HepG2 (cell line): ENCODE results near the gene CCDC136. TPM values are rescaled to one million over a fixed set of nuclear protein-coding genes. Genes with fewer than 3 reads are reported as not detected.

ENCODE experiments used
- ATAC-seq: fragments of 200-7000 bp; cut with Tn5 transposase; 3 replicates; pipeline ENCODE4 v1.9.1; 2020; ENCODE audit warnings: mild to moderate bottlenecking, moderate library complexity
- BruUV-seq: library from RNA; stranded (reverse); fragments of 400-500 nt; replicated peaks from 2 replicates; lab custom pipeline; 2021; lab: Mats Ljungman, UMichigan
- CTCF ChIA-PET: fragments of 300-600 bp; formaldehyde crosslinking; extraction: SDS; loops from one replicate; lab custom pipeline; 2021; ENCODE audit warnings: low total read pairs, inconsistent platforms, low intra/inter-chr PET ratio; lab: Yijun Ruan, JAX
- POLR2A ChIA-PET: fragments of 350-600 bp; sonication (Branson Sonifier 250); formaldehyde crosslinking; loops from one replicate; lab custom pipeline; 2020; ENCODE audit warnings: antibody characterized with exemption, inconsistent platforms; lab: Yijun Ruan, JAX
- DNase-seq: peaks from one replicate; pipeline ENCODE4 v3.0.0-alpha.2; 2015; ENCODE audit warnings: low spot score
- FAIRE-seq: peaks from 3 replicates; lab custom pipeline; 2011; peaks lifted over from hg19 to GRCh38; lab: Jason Lieb, UNC
- H2AFZ ChIP-seq: one replicate; pipeline ENCODE4 v1.6.1; 2011; ENCODE audit warnings: low read length, inconsistent platforms
- H3K27ac ChIP-seq: fragments of 300-600 bp; 3 replicates; pipeline ENCODE4 v1.8.0; 2011; ENCODE audit warnings: mixed run types, mild to moderate bottlenecking, mixed read lengths, low read length, inconsistent platforms; ENCODE audit not compliant: insufficient read depth; ENCODE audit errors: extremely low read length
- H3K27me3 ChIP-seq, 2 experiments: fragments of 200-600 bp in 1 of 2; 2 replicates in 1 of 2; 3 replicates in 1 of 2; pipeline versions ENCODE4 v1.6.0 to v1.8.0; 2011; ENCODE audit warnings: low read length in 2 of 2, mild to moderate bottlenecking in 2 of 2, moderate library complexity in 2 of 2, inconsistent platforms in 1 of 2; ENCODE audit not compliant: insufficient read depth in 2 of 2, control insufficient read depth in 1 of 2
- H3K36me3 ChIP-seq, 2 experiments: fragments of 200-600 bp in 1 of 2; replicated peaks in 1 of 2; 2 replicates in 1 of 2; 3 replicates in 1 of 2; pipeline versions ENCODE4 v1.5.1 to v1.8.0; 2011; ENCODE audit warnings: low read length in 2 of 2, inconsistent platforms in 1 of 2; ENCODE audit not compliant: insufficient read depth in 2 of 2, control insufficient read depth in 1 of 2
- H3K4me1 ChIP-seq: 2 replicates; pipeline ENCODE4 v1.5.1; 2012; ENCODE audit warnings: low read length, inconsistent platforms; ENCODE audit not compliant: insufficient read depth
- H3K4me2 ChIP-seq: 2 replicates; pipeline ENCODE4 v1.6.0; 2011; ENCODE audit warnings: low read depth, low read length, inconsistent platforms
- H3K4me3 ChIP-seq, 3 experiments: fragments of 200-600 bp in 1 of 3; sonication (generic), shearing (Covaris generic) in 1 of 3; replicated peaks in 1 of 3; 2 replicates each; pipeline ENCODE4 v1.5.1; 2011 to 2016; ENCODE audit warnings: low read length in 3 of 3, inconsistent platforms in 2 of 3, low read depth in 2 of 3, mild to moderate bottlenecking in 2 of 3, control low read depth in 1 of 3, mixed read lengths in 1 of 3; ENCODE audit not compliant: insufficient read depth in 1 of 3
- H3K79me2 ChIP-seq: one replicate; pipeline ENCODE4 v1.6.1; 2011; ENCODE audit warnings: low read length, inconsistent platforms; ENCODE audit not compliant: insufficient read depth
- H3K9ac ChIP-seq: 2 replicates; pipeline ENCODE4 v1.6.0; 2011; ENCODE audit warnings: mild to moderate bottlenecking, low read depth, low read length, inconsistent platforms; ENCODE audit not compliant: insufficient read depth
- H3K9me3 ChIP-seq: 2 replicates; pipeline ENCODE4 v1.5.1; 2012; ENCODE audit warnings: mild to moderate bottlenecking, low read length
- H4K20me1 ChIP-seq: 2 replicates; pipeline ENCODE4 v1.6.0; 2011; ENCODE audit warnings: inconsistent platforms, mild to moderate bottlenecking, low read length, moderate library complexity; ENCODE audit not compliant: insufficient read depth
- FOXJ3 ChIP-seq: sonication (generic); formaldehyde crosslinking; IDR thresholded peaks from 2 replicates; pipeline ENCODE4 v1.4.0; 2020; ENCODE audit warnings: missing genetic modification reagents, mild to moderate bottlenecking, borderline replicate concordance
- GATA4 ChIP-seq: sonication (generic); IDR thresholded peaks from 2 replicates; pipeline ENCODE4 v1.6.1; 2016; ENCODE audit warnings: antibody characterized with exemption, low read depth, borderline replicate concordance
- HDAC1 ChIP-seq: sonication (generic); formaldehyde crosslinking; IDR thresholded peaks from 2 replicates; pipeline ENCODE4 v1.5.1; 2020; ENCODE audit warnings: mild to moderate bottlenecking, missing genetic modification reagents
- HNF4A ChIP-seq: sonication (generic); formaldehyde crosslinking; IDR thresholded peaks from 2 replicates; pipeline ENCODE4 v1.4.0; 2020; ENCODE audit warnings: missing genetic modification reagents
- NFE2L2 ChIP-seq: fragments of 150-350 bp; IDR thresholded peaks from 2 replicates; pipeline ENCODE4 v1.6.1; 2014; ENCODE audit warnings: low read length
- POLR2G ChIP-seq: fragments of 200-400 bp; formaldehyde crosslinking; IDR thresholded peaks from 2 replicates; pipeline ENCODE4 v1.6.1; 2018; ENCODE audit warnings: mild to moderate bottlenecking, low read depth, low read length, moderate library complexity
- SIN3A ChIP-seq: IDR thresholded peaks from 2 replicates; pipeline ENCODE4 v1.6.1; 2011; ENCODE audit warnings: low read depth, mild to moderate bottlenecking, control low read depth, low read length, borderline replicate concordance
- TEAD2 ChIP-seq: sonication (generic); formaldehyde crosslinking; IDR thresholded peaks from 2 replicates; pipeline ENCODE4 v1.9.0; 2021; ENCODE audit warnings: missing genetic modification reagents
- ZMYM3 ChIP-seq: sonication (generic); formaldehyde crosslinking; IDR thresholded peaks from 2 replicates; pipeline ENCODE4 v1.5.1; 2020; ENCODE audit warnings: mild to moderate bottlenecking, missing genetic modification reagents
- ZNF143 ChIP-seq: sonication (generic); formaldehyde crosslinking; IDR thresholded peaks from 2 replicates; pipeline ENCODE4 v1.4.0; 2020; ENCODE audit warnings: missing genetic modification reagents
- ZNF30 ChIP-seq: sonication (generic); formaldehyde crosslinking; IDR thresholded peaks from 2 replicates; pipeline ENCODE4 v1.5.0; 2020; ENCODE audit warnings: mild to moderate bottlenecking, missing genetic modification reagents
- ZNF331 ChIP-seq: sonication (generic); formaldehyde crosslinking; IDR thresholded peaks from 2 replicates; pipeline ENCODE4 v1.4.0; 2020; ENCODE audit warnings: missing genetic modification reagents
- ZNF589 ChIP-seq: sonication (generic); formaldehyde crosslinking; conservative IDR thresholded peaks from 2 replicates; pipeline ENCODE4 v1.8.0; 2022; ENCODE audit warnings: mild to moderate bottlenecking, moderate library complexity, missing genetic modification reagents
- ZNF788 ChIP-seq: sonication (generic); formaldehyde crosslinking; IDR thresholded peaks from 2 replicates; pipeline ENCODE4 v1.5.0; 2020; ENCODE audit warnings: mild to moderate bottlenecking, missing genetic modification reagents, borderline replicate concordance
- WGBS: methylation state at CpG from one replicate; pipeline ENCODE4 v1.1.6; 2017; ENCODE audit warnings: low lambda C conversion rate; 5-methylcytosine and 5-hydroxymethylcytosine counted together
- in situ Hi-C: cut with HindIII; loops from 2 replicates; pipeline ENCODE4 v1.10.0; 2017; ENCODE audit warnings: low pct_unique_long_range_greater_than_20kb; ENCODE audit not compliant: extremely low pct_ligation_motif_present
- intact Hi-C: fragments of 100-400 bp; cut with micrococcal nuclease; formaldehyde crosslinking; loops from one replicate; pipeline ENCODE4 v1.10.0; 2022; ENCODE audit not compliant: unreplicated experiment
- polyA plus RNA-seq, 8 experiments: library from polyadenylated mRNA; depleted of rRNA in 3 of 8; stranded (reverse) in 7 of 8; unstranded in 1 of 8; fragments of >200 nt; fragmentation: Illumina TruSeq in 4 of 8; extraction: Trizol in 4 of 8; gene quantifications; 2 replicates each; pipeline versions ENCODE4 v1.2.1 to v1.2.3, GENCODE V29; 2011 to 2016; ENCODE audit warnings: low read depth in 4 of 8, missing spikeins in 1 of 8, mixed read lengths in 1 of 8; ENCODE audit not compliant: insufficient read depth in 1 of 8
- total RNA-seq, 5 experiments: library from RNA; depleted of rRNA; stranded (reverse); fragments of >200 nt; fragmentation: Illumina TruSeq; extraction: Trizol; gene quantifications; 2 replicates each; pipeline ENCODE4 v1.2.3, GENCODE V29; 2016; ENCODE audit warnings: low read depth in 1 of 5
- TF ChIP-seq, protein P1 (sequence below): sonication (generic); formaldehyde crosslinking; IDR thresholded peaks from 2 replicates; pipeline ENCODE4 v1.8.0; 2023; ENCODE audit warnings: mild to moderate bottlenecking, missing genetic modification reagents
- TF ChIP-seq, protein P2 (sequence below): sonication (generic); formaldehyde crosslinking; IDR thresholded peaks from 2 replicates; pipeline ENCODE4 v1.4.0; 2020; ENCODE audit warnings: missing genetic modification reagents

The CCDC136 gene
- total and polyA plus RNA-seq, 2 of the 13 experiments (the other 11 are each of a cell fraction or from before 2014, with no cell fraction given): 0.04 to 0.38 TPM

DNA sequence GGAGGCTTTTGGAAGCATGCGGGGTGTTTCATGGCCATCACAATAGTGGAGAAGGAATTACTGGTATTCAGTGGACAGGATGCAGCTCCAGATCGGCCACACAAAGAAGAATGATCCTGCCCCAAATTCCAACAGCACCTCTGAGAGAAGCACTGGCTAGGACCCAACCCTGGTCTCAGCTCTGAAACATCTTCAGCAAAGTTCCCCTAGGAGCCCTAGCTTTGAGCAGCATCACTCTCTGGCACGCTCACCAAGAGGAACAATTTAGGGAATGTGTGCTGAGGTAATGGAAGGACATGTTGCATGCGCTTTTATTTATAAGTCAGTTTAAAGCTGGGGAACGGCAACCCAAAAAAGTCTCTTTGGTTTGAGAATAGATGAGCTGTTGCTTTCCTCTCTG lies 10.6 kb upstream of the CCDC136 start:
- WGBS: 93% methylated on average over 5 of the region's 5 CpGs
- no peak for FAIRE-seq
- Histone ChIP-seq H2AFZ (no peak overlapping the region), H3K9me3 (no peaks in the 10 kb centered on the region), H3K27me3 (no peaks in the 10 kb centered on the region), H3K79me2 (no peaks in the 10 kb centered on the region), H4K20me1 (no peaks in the 10 kb centered on the region), H3K4me2 (no peak overlapping the region), H3K27ac (no peak overlapping the region), H3K4me1 (peaks cover 34% of the 10 kb centered on the region)
- DNase-seq: no peak
- ATAC-seq: no peak
- intact Hi-C loops (loop anchor here (10.0 kb wide), 1 partner anchor 84 kb away; the partner anchor contains the start of gene ATP6V1F), in situ Hi-C loops (no loop called here)
- TF ChIP-seq FOXJ3: no peak
- TF ChIP-seq, protein P1, sequence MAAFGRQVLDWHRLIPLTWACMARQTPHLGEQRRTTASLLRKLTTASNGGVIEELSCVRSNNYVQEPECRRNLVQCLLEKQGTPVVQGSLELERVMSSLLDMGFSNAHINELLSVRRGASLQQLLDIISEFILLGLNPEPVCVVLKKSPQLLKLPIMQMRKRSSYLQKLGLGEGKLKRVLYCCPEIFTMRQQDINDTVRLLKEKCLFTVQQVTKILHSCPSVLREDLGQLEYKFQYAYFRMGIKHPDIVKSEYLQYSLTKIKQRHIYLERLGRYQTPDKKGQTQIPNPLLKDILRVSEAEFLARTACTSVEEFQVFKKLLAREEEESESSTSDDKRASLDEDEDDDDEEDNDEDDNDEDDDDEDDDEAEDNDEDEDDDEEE (CRISPR knock-in tag): no peak
- no peak for TF ChIP-seq HNF4A (CRISPR knock-in tag)
- TF ChIP-seq ZNF331 (CRISPR knock-in tag): no peak
- TF ChIP-seq, all 625 proteins: peak for 0
- Histone ChIP-seq H3K36me3 (no peaks in the 10 kb centered on the region), H3K4me3 (no peak overlapping the region), H3K9ac (no peak overlapping the region)
- ChIA-PET CTCF (no interaction called here), POLR2A (no interaction called here)
- no TSS peak for BruUV-seq

DNA sequence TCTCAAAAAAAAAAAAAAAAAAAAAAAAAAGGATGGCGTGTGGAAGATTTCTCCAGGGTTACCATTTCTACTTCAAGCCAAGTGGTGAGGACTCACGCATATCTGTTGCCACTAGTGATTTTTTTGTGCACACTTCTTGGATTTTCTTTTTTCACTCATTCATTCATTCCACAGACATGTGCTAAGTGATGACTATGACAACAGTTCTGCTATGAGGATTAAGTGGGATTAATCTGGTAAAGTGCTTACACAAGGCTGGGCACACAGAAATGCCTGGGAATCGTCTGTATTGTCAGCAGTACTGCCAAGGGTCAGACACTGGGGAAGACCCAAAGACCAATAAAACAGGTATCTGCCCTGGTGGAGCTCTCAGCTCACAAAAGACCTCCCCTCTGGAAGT lies 9.9 kb upstream of the CCDC136 start:
- WGBS: 67% methylated on average over 3 of the region's 3 CpGs
- CTCF ChIA-PET: no interaction called here

More for the DNA sequence above, 9.9 kb upstream of the CCDC136 start:
- H3K79me2 ChIP-seq: no peaks in the 10 kb centered on the region
- H3K27ac ChIP-seq: no peak overlapping the region
- TF ChIP-seq GATA4 (no peak), POLR2G (no peak), ZNF589 (CRISPR knock-in tag) (no peak), TEAD2 (no peak), ZMYM3 (CRISPR knock-in tag) (no peak), ZNF788 (CRISPR knock-in tag) (no peak), NFE2L2 (no peak), ZNF30 (CRISPR knock-in tag) (no peak), HDAC1 (CRISPR knock-in tag) (no peak), ZNF143 (CRISPR knock-in tag) (no peak), SIN3A (no peak)
- TF ChIP-seq, protein P2, sequence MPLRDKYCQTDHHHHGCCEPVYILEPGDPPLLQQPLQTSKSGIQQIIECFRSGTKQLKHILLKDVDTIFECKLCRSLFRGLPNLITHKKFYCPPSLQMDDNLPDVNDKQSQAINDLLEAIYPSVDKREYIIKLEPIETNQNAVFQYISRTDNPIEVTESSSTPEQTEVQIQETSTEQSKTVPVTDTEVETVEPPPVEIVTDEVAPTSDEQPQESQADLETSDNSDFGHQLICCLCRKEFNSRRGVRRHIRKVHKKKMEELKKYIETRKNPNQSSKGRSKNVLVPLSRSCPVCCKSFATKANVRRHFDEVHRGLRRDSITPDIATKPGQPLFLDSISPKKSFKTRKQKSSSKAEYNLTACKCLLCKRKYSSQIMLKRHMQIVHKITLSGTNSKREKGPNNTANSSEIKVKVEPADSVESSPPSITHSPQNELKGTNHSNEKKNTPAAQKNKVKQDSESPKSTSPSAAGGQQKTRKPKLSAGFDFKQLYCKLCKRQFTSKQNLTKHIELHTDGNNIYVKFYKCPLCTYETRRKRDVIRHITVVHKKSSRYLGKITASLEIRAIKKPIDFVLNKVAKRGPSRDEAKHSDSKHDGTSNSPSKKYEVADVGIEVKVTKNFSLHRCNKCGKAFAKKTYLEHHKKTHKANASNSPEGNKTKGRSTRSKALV (CRISPR knock-in tag): no peak
- TF ChIP-seq, all 625 proteins: peak for 0
- DNase-seq (no peak), ATAC-seq (no peak), FAIRE-seq (no peak)
- Histone ChIP-seq H3K27me3 (no peaks in the 10 kb centered on the region), H3K4me3 (no peak overlapping the region), H2AFZ (no peak overlapping the region), H4K20me1 (no peaks in the 10 kb centered on the region), H3K9me3 (no peaks in the 10 kb centered on the region), H3K36me3 (no peaks in the 10 kb centered on the region), H3K4me2 (no peak overlapping the region), H3K4me1 (peaks cover 26% of the 10 kb centered on the region), H3K9ac (no peak overlapping the region)
- POLR2A ChIA-PET: no interaction called here
- intact Hi-C loops: loop anchor here (10.0 kb wide), 1 partner anchor 83 kb away; the partner anchor contains the start of gene ATP6V1F
- BruUV-seq: no TSS peak
- in situ Hi-C loops: no loop called here
